Calu3 (cell line): ENCODE data around the gene NKTR. TPM values are rescaled to one million over a fixed set of nuclear protein-coding genes. Genes with fewer than 3 reads are reported as not detected.

Source experiments
- BruUV-seq: library from RNA; stranded (reverse); fragments of 400-500 nt; replicated peaks from 2 replicates; lab custom pipeline; 2021; lab: Mats Ljungman, UMichigan
- CTCF ChIA-PET: fragments of 300-600 bp; sonication (Branson Sonifier 250); formaldehyde crosslinking; loops from one replicate; lab custom pipeline; 2022; ENCODE audit warnings: antibody characterized with exemption; lab: Charles Lee
- DNase-seq: peaks from one replicate; pipeline ENCODE4 v3.0.0; 2022
- H3K27ac Mint-ChIP-seq: one replicate; pipeline ENCODE4 v1.8.0; 2022; ENCODE audit warnings: mixed read lengths; ENCODE audit not compliant: unreplicated experiment
- H3K27me3 Mint-ChIP-seq: one replicate; pipeline ENCODE4 v1.8.0; 2022; ENCODE audit warnings: mixed read lengths; ENCODE audit not compliant: unreplicated experiment
- H3K36me3 Mint-ChIP-seq: one replicate; pipeline ENCODE4 v1.8.0; 2022; ENCODE audit warnings: mild to moderate bottlenecking, moderate library complexity, mixed read lengths; ENCODE audit not compliant: insufficient read depth, unreplicated experiment
- H3K4me1 Mint-ChIP-seq: one replicate; pipeline ENCODE4 v1.8.0; 2022; ENCODE audit warnings: mild to moderate bottlenecking, low read depth, mixed read lengths; ENCODE audit not compliant: unreplicated experiment
- H3K4me3 Mint-ChIP-seq: one replicate; pipeline ENCODE4 v1.8.0; 2022; ENCODE audit warnings: mild to moderate bottlenecking, low read depth, moderate library complexity, mixed read lengths; ENCODE audit not compliant: unreplicated experiment
- H3K9me3 Mint-ChIP-seq: one replicate; pipeline ENCODE4 v1.8.0; 2022; ENCODE audit warnings: low read depth, mixed read lengths; ENCODE audit not compliant: unreplicated experiment
- CTCF ChIP-seq: fragments of 200-600 bp; IDR thresholded peaks from one replicate; pipeline ENCODE4 v1.8.0; 2022; ENCODE audit warnings: antibody characterized with exemption; ENCODE audit not compliant: unreplicated experiment
- intact Hi-C: fragments of 100-400 bp; cut with micrococcal nuclease; formaldehyde crosslinking; loops from one replicate; pipeline ENCODE4 v1.10.0; 2022; ENCODE audit not compliant: unreplicated experiment
- total RNA-seq: library from RNA; stranded (reverse); gene quantifications from 2 replicates; pipeline ENCODE4 v1.2.3, GENCODE V29; 2022

Gene NKTR
- total RNA-seq, 1 experiment from 2014 or later, result 70.0 TPM

DNA sequence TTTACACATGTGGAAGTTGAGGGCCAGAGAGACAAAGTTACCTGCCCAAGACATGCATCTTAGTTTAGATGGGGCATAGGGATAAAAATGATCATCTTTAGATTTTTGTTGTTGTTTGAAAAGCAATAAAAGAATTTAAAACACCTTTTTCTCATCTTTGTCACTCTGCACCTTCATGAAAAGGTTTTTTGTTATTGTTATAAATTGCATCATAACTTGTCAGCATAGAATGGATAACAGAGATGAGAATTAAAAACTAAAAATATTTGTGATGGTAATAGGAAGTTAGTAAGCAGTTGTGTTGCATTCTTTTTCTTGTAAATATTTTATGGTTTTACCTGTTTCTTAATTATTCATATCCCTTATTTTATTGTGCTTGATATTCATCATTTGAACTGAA lies 39.6 kb downstream of the NKTR start:
- DNase-seq, result no peak
- Mint-ChIP-seq H3K9me3 (no peaks in the 10 kb centered on the region), H3K36me3 (peaks cover 20% of the 10 kb centered on the region), H3K27ac (no peak overlapping the region), H3K27me3 (no peaks in the 10 kb centered on the region), H3K4me1 (no peaks in the 10 kb centered on the region), H3K4me3 (no peak overlapping the region)
- no TSS peak for BruUV-seq
- no peak for TF ChIP-seq CTCF
- CTCF ChIA-PET, result no interaction called here
- intact Hi-C loops, result no loop called here

DNA sequence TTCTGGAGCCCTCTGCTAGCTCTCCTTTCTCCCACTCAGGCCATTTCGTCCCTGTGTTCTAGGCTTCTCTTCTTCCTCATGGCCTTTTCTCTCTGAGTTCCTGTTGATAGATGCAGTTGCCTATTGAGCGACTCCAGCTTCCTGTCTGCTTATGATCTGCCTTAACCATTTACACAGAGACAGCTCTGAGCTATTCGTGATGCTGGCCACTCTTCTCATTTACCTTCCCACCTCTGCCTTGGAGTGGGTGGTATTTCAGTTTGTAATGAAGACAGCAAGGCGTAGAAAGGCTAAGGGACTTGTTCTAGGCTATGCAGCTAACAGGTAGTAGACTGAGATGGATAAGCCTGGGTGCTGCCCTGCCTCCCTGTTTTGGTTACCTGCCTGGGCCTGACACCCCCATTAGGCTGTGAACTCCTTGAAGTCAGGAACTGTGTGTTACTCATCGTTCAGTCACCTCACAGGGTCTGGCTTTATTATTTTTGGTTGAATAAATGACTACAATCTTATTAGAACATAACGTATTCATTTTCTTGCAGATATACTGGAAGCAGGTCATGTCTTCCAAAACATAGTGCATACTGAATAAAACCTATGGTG lies 40.4 kb downstream of the NKTR start:
- H3K27me3 Mint-ChIP-seq, result no peaks in the 10 kb centered on the region
- H3K36me3 Mint-ChIP-seq, result peaks cover 23% of the 10 kb centered on the region
- H3K4me1 Mint-ChIP-seq, result no peaks in the 10 kb centered on the region
- H3K9me3 Mint-ChIP-seq, result no peaks in the 10 kb centered on the region
- intact Hi-C loops, result no loop called here
- CTCF ChIA-PET, result no interaction called here
- no TSS peak for BruUV-seq
- H3K4me3 Mint-ChIP-seq, result no peak overlapping the region
- TF ChIP-seq CTCF, result no peak
- H3K27ac Mint-ChIP-seq, result peak overlapping the region; percentile 12
- no peak for DNase-seq

DNA sequence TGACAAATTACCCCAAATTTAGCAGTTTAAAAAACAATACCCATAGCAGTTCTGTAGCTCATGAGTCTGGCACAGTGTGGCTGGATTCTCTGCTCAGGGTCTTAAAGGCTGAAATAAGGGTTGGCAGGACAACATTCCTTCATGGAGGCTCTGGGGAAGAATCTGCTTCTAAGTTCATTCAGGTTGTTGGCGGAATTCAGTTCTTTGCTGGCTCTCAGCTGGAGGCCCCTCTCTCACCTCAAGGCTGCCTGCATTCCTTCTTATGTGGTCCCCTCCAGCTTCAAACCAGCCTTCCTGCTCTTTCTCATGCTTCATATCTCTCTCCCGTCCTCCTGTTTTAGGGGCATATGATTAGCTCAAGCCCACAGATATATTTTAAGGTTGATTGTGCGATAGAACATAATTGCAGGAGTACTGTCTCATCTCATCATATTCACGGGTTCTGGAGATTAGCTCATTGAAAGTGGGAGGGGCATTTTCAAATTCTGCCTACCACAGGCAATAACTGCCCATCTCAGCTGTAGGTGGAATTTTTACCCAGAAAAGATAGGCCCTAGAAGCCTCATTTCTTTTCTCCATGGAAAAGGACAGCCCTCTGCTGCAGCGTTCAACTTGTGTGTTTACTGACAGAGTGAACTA lies 47.5 kb downstream of the NKTR start:
- CTCF ChIA-PET, result no interaction called here
- no TSS peak for BruUV-seq
- intact Hi-C loops, result no loop called here
- Mint-ChIP-seq H3K9me3 (no peaks in the 10 kb centered on the region), H3K4me1 (peaks cover 17% of the 10 kb centered on the region), H3K4me3 (no peak overlapping the region), H3K27me3 (no peaks in the 10 kb centered on the region), H3K27ac (no peak overlapping the region), H3K36me3 (peaks cover 17% of the 10 kb centered on the region)
- no peak for DNase-seq
- TF ChIP-seq CTCF, result no peak

- H3K9me3 Mint-ChIP-seq, result no peaks in the 10 kb centered on the region
- peaks cover 26% of the 10 kb centered on the region for H3K36me3 Mint-ChIP-seq
- H3K27ac Mint-ChIP-seq, result no peak overlapping the region
- no peaks in the 10 kb centered on the region for H3K27me3 Mint-ChIP-seq
- H3K4me3 Mint-ChIP-seq, result no peak overlapping the region
- no peak for DNase-seq
- TF ChIP-seq CTCF, result no peak
- no TSS peak for BruUV-seq
- H3K4me1 Mint-ChIP-seq, result peaks cover 20% of the 10 kb centered on the region
- CTCF ChIA-PET, result interaction anchor here (0.7 kb wide), 1 partner anchor 191 kb away, joined by 7 read pairs; no protein-coding TSS in a partner anchor
- intact Hi-C loops, result no loop called here
Measured at GRCh38 chr3:42649006-42649405, 48.5 kb downstream of the NKTR start.
